A673 (cell line): ENCODE results near the gene GIMAP5.

Experiments used
- CTCF ChIP-seq: fragments of 300-800, 200-600 bp; sonication (generic); conservative IDR thresholded peaks from 2 replicates; pipeline ENCODE4 v1.5.1; 2017; ENCODE audit warnings: low read depth, mild to moderate bottlenecking, antibody characterized with exemption, low read length, moderate library complexity, mixed read lengths
- EZH2 ChIP-seq: fragments of 200-600 bp; sonication (generic); IDR thresholded peaks from 2 replicates; pipeline ENCODE4 v1.6.1; 2017; ENCODE audit warnings: borderline replicate concordance, low read depth, mild to moderate bottlenecking, mixed read lengths, antibody characterized with exemption, low read length; ENCODE audit not compliant: poor library complexity, severe bottlenecking

- TF ChIP-seq CTCF (no peak), EZH2 (no peak)
Measured at GRCh38 chr7:150769768-150770167, 32.5 kb downstream of the GIMAP5 start.
